PFSK-1 (cell line): ENCODE data around the gene DLGAP4.

ENCODE experiments used
- FOXP2 ChIP-seq: optimal IDR thresholded peaks from 2 replicates; pipeline ENCODE3; 2011; ENCODE audit warnings: borderline replicate concordance, control low read depth, inconsistent platforms; ENCODE audit not compliant: insufficient read depth; ENCODE audit errors: extremely low read length, extremely low read depth
- POLR2AphosphoS5 ChIP-seq: IDR thresholded peaks from 2 replicates; pipeline ENCODE4 v1.6.1; 2012; ENCODE audit warnings: low read depth, mild to moderate bottlenecking, control low read depth, low read length, moderate library complexity
- SIN3A ChIP-seq: IDR thresholded peaks from 2 replicates; pipeline ENCODE4 v1.6.1; 2012; ENCODE audit warnings: mild to moderate bottlenecking, low read length, moderate library complexity, borderline replicate concordance; ENCODE audit not compliant: insufficient read depth
- TAF1 ChIP-seq: IDR thresholded peaks from 2 replicates; pipeline ENCODE4 v1.6.1; 2012; ENCODE audit warnings: low read length, control low read depth, borderline replicate concordance; ENCODE audit not compliant: insufficient read depth
- TF ChIP-seq, protein P1 (sequence below), 2 experiments: IDR thresholded peaks; 2 replicates each; pipeline versions ENCODE4 v1.6.1 to v1.8.0; 2011 to 2012; ENCODE audit warnings: low read depth in 2 of 2, low read length in 2 of 2, control low read depth in 1 of 2, inconsistent platforms in 1 of 2, mild to moderate bottlenecking in 1 of 2, moderate library complexity in 1 of 2; ENCODE audit not compliant: insufficient read depth in 1 of 2

The DLGAP4 gene

GRCh38 chr20:36574366-36575135 is 268.4 kb downstream of the DLGAP4 start:
- TF ChIP-seq SIN3A (peak; percentile 71; the same call in 1 of the 2 replicates), POLR2AphosphoS5 (no peak), FOXP2 (peak; percentile 40), TAF1 (peak; percentile 8; the same call in 1 of the 2 replicates)
- TF ChIP-seq, protein P1, sequence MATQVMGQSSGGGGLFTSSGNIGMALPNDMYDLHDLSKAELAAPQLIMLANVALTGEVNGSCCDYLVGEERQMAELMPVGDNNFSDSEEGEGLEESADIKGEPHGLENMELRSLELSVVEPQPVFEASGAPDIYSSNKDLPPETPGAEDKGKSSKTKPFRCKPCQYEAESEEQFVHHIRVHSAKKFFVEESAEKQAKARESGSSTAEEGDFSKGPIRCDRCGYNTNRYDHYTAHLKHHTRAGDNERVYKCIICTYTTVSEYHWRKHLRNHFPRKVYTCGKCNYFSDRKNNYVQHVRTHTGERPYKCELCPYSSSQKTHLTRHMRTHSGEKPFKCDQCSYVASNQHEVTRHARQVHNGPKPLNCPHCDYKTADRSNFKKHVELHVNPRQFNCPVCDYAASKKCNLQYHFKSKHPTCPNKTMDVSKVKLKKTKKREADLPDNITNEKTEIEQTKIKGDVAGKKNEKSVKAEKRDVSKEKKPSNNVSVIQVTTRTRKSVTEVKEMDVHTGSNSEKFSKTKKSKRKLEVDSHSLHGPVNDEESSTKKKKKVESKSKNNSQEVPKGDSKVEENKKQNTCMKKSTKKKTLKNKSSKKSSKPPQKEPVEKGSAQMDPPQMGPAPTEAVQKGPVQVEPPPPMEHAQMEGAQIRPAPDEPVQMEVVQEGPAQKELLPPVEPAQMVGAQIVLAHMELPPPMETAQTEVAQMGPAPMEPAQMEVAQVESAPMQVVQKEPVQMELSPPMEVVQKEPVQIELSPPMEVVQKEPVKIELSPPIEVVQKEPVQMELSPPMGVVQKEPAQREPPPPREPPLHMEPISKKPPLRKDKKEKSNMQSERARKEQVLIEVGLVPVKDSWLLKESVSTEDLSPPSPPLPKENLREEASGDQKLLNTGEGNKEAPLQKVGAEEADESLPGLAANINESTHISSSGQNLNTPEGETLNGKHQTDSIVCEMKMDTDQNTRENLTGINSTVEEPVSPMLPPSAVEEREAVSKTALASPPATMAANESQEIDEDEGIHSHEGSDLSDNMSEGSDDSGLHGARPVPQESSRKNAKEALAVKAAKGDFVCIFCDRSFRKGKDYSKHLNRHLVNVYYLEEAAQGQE (IDR thresholded peaks at IDR 0.05; ENCODE audit: insufficient read depth in 1 of 2, low read depth in 2 of 2, low read length in 2 of 2) = no peak

- TF ChIP-seq, protein P1 (IDR thresholded peaks at IDR 0.05; ENCODE audit: insufficient read depth in 1 of 2, low read depth in 2 of 2, low read length in 2 of 2) = no peak
- TF ChIP-seq SIN3A = no peak
- no peak for TF ChIP-seq FOXP2
- TF ChIP-seq TAF1 = no peak
- no peak for TF ChIP-seq POLR2AphosphoS5
Measured at GRCh38 chr20:36576081-36576445, 269.9 kb downstream of the DLGAP4 start.
